Posterior vena cava (tissue), 2 donors: ENCODE results near the gene RAB33B. TPM values are rescaled to one million over a fixed set of nuclear protein-coding genes. Genes with fewer than 3 reads are reported as not detected.
A peak's percentile ranks its signal among the peaks of the same experiment; 100 is the strongest.
"Not testable (repeated sequence)": the region's sequence is repeated elsewhere in the genome, so short reads cannot be mapped to it uniquely, and the experiment has no call there.

ENCODE experiments used
- DNase-seq: peaks from one replicate; pipeline ENCODE4 v3.0.0-alpha.2; 2020; ENCODE audit warnings: low spot score
- intact Hi-C, 2 donors: fragments of 100-400 bp; cut with DNase I; formaldehyde crosslinking; loops; one replicate each; pipeline versions ENCODE4 v1.14.1 to v1.14.2; 2022 to 2023
- long read RNA-seq, 2 donors: library from polyadenylated mRNA; unstranded; transcript quantifications; one replicate each; pipeline ENCODE4 v2.0.0, GENCODE V29; 2020 to 2021
- total RNA-seq, 2 donors: library from RNA; stranded (reverse); fragmentation: NEBNext Ultra II Directional; extraction: Animal tissue kit (Norgen Biotek cat#: 25700); gene quantifications; one replicate each; pipeline ENCODE4 v1.2.1, GENCODE V29; 2021
- donor health status: DM: yes; HTN: yes; CAD: no.
- donor health status: DM: yes; HTN: yes; CAD: no.

RAB33B gene
- total RNA-seq = 10 to 100 TPM; 14.7 to 17.0 TPM
- long read RNA-seq, donor 1, full-length matches to known transcripts = 9 of 10 reads
- long read RNA-seq, donor 1, partial matches to known transcripts = 0 of 10 reads
- long read RNA-seq, donor 1, other reads (novel, unspliced or antisense) = 1 of 10 reads
- long read RNA-seq, donor 2, full-length matches to known transcripts = 4 of 5 reads
- long read RNA-seq, donor 2, partial matches to known transcripts = 0 of 5 reads
- long read RNA-seq, donor 2, other reads (novel, unspliced or antisense) = 1 of 5 reads

- intact Hi-C loops = no loop called here
- peak; percentile 98 for DNase-seq
Observed at GRCh38 chr4:139454111-139455045, at the start of gene RAB33B. Gene RAB33B (plus strand): TSS chr4:139454121. CDS start chr4:139454196, 75 bp downstream.

- intact Hi-C loops = no loop called here
- no peak for DNase-seq
Observed at GRCh38 chr4:139410312-139410711, 43.6 kb upstream of the RAB33B start.

- intact Hi-C loops, DNase-seq: not testable (repeated sequence)
Observed at GRCh38 chr4:139414671-139415210, 39.2 kb upstream of the RAB33B start.

GRCh38 chr4:139416073-139416673 lies 37.7 kb upstream of the RAB33B start:
- intact Hi-C loops = no loop called here
- no peak for DNase-seq

- intact Hi-C loops = no loop called here
- no peak for DNase-seq
Observed at GRCh38 chr4:139419388-139419914, 34.5 kb upstream of the RAB33B start.

- intact Hi-C loops = no loop called here
- DNase-seq = no peak
Observed at GRCh38 chr4:139420652-139421051, 33.3 kb upstream of the RAB33B start.

GRCh38 chr4:139436122-139436521 lies 17.8 kb upstream of the RAB33B start:
- intact Hi-C loops = no loop called here
- no peak for DNase-seq

GRCh38 chr4:139438141-139438540 lies 15.8 kb upstream of the RAB33B start:
- no peak for DNase-seq
- intact Hi-C loops = no loop called here

GRCh38 chr4:139441029-139441428 lies 12.9 kb upstream of the RAB33B start:
- intact Hi-C loops = no loop called here
- DNase-seq = no peak

- intact Hi-C loops = no loop called here
- no peak for DNase-seq
Observed at GRCh38 chr4:139443661-139444060, 10.3 kb upstream of the RAB33B start.

- DNase-seq, intact Hi-C loops: not testable (repeated sequence)
Observed at GRCh38 chr4:139444881-139445280, 9.0 kb upstream of the RAB33B start.

GRCh38 chr4:139447078-139447477 lies 6.8 kb upstream of the RAB33B start:
- DNase-seq, intact Hi-C loops: not testable (repeated sequence)

- DNase-seq = no peak
- intact Hi-C loops = no loop called here
Observed at GRCh38 chr4:139450586-139450985, 3.3 kb upstream of the RAB33B start.

- intact Hi-C loops = no loop called here
- DNase-seq = no peak
Observed at GRCh38 chr4:139451997-139452396, 1.9 kb upstream of the RAB33B start.

- no peak for DNase-seq
- intact Hi-C loops = no loop called here
Observed at GRCh38 chr4:139453041-139453370, 915 bp upstream of the RAB33B start.

- DNase-seq = peak; percentile 100
- intact Hi-C loops = no loop called here
Observed at GRCh38 chr4:139453371-139454110, 380 bp upstream of the RAB33B start.

- DNase-seq = no peak
- intact Hi-C loops = no loop called here
Observed at GRCh38 chr4:139455126-139455538, 1.2 kb downstream of the RAB33B start.

GRCh38 chr4:139457318-139457717 lies 3.4 kb downstream of the RAB33B start:
- no peak for DNase-seq
- intact Hi-C loops = no loop called here

GRCh38 chr4:139458543-139458942 lies 4.6 kb downstream of the RAB33B start:
- intact Hi-C loops = no loop called here
- no peak for DNase-seq
